HG02885 (cell line): ENCODE results near the gene RNASE4.
"Not testable (repeated sequence)": the region's sequence is repeated elsewhere in the genome, so short reads cannot be mapped to it uniquely, and the experiment has no call there.

ENCODE experiments used
- ATAC-seq: cut with Tn5 transposase; IDR thresholded peaks from one replicate; pipeline ENCODE4 v1.9.1; 2021; ENCODE audit warnings: mild to moderate bottlenecking; ENCODE audit not compliant: unreplicated experiment, poor library complexity

RNASE4 gene

DNA sequence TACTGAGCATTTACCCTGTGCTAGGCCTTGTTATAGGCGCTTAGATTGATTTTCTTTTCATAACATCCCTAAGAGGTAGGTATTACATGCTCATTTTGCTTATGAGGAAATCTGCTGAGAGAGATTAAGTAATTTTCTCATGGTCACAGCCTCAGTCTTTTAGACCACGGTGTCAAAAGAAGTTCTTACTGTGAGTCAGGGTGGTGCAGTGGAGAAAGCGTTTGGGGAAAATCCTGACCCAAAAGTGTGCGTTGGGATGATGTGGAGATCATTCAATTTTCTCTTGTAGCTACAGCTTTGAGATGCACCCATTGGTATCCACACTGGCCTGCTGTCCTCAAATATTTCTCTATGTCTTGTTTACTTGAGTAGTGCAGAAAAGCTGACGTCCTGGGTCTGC lies 12.4 kb downstream of the RNASE4 start:
- ATAC-seq = no peak

DNA sequence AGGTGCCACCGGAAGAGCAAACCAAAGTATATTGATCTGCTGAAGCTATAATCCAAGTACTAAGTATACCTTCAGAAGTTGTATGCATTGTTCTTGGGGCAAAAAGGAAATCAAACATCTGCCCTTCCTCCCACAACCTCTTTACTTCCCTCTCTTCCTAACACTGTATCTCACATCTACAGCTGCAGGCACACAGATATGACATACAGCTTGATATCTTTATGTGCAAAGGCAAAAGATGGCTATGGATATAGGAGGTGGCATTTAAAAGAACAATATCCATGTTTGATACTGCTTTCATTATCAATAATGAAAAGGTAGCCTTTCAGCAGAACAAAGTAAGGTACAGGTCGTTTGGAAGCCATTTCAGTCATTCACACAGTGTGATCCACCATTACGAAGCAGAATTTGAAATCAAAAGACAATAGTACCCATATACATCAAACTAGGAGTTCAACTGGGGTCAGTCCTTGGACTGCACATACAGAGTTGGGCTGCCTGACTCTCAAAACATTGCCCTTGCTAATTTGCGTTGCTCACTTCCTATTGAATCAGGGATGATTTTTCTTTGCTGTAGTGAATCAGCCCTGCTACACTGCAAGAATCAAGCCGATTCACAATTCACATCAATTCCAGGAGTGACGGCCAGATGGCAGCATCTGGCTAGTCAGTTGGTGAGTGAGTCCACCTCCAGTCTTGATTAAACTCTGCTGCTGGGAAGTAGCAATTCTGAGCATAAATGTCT lies 13.1 kb downstream of the RNASE4 start:
- no peak for ATAC-seq

DNA sequence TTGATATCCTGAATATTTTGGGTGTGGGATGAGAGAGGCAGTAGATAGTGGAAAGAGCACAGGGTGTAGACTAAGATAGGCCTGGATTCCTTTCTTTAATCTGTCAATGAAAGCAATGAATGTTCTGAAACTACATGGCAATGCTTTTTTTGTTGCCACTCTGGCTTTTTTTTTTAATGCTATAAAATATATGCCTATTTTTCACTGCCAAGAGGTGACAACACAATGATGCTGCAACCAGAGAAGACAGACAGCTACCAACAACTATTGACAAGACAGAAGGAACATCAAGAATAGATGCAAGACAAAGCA lies 13.6 kb downstream of the RNASE4 start:
- ATAC-seq = no peak

DNA sequence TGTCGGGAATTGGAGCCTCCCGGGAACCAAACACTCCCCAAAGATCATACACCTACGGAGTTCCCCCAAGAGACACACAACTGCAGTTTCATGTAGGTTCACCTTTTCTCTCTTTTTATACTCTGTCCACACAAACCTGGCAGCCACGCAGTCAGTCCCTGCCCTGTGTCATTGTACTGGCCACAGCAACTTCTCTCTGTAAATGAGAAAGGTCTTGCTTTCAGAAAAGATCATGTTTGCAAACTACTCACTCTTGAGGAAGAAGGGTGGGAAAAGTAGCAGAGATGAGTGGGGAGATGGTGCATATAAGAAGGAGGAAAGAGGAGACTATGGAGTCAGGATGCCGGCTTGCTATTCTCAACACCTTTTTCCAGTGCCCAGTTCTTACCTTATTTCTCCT lies 14.6 kb downstream of the RNASE4 start:
- no peak for ATAC-seq

DNA sequence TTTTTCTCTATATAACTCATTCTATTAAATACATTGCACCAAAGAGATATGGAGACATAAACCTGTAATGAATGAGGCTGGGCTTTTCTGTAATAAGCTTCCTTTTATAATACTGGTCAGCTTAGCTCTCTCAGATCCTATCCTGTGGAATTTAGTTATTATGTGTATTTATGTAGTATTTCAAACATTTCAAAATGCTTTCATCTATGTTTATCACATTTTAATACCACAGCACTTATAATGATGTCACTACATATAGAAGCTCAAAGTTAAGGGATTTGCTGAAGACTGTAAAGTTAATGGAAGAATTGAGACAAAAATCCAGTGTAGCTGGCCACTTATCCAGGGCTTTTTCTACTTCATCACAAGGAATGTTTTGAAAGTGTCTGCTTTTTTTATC lies 15.6 kb downstream of the RNASE4 start:
- ATAC-seq = no peak

DNA sequence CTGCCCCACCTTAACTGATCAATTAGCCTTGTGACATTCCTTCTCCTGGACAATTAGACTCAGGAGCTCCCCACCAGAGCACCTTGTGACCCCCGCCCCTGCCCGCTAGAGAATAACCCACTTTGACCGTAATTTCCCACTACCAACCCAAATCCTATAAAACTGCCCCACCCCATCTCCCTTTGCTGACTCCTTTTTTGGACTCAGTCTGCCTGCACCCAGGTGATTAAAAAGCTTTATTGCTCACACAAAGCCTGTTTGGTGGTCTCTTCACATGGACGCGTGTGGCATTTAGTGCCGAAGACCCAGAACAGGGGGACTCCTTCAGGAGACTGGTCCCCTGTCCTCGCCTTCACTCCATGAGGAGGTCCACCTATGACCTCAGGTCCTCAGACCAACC lies 16.6 kb downstream of the RNASE4 start:
- not testable (repeated sequence) for ATAC-seq

DNA sequence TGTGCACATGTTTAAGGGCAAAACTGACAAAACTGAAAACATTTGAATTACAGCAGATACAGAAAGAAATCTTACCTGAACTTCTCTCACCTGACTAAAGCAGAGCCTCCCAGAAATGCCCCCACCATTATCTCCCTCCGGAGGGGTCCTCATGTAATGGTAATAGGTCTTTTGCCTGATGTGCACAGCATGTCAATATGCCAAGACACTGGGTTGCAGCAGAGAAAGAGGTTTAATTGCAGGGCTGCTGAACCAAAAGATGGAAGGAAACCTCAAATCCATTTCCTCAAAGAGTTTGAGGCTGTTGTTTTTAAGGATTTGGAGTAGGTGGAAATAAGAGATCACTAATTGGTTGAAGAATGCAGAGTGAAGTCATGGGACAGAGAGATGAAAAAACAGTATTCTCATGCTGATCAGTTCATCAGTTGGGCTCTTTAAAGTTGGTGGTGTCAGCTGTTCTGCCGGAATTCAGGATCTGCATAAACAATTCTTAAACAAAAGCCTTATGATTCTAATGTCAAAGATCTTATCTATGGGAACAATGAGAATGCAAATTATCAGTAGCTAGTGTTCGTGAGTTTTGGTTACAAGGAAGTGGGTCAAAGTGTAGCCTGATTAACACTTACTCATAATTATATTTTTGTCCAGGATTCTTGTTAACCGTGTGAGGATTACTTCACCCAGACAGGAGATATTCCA lies 22.4 kb downstream of the RNASE4 start:
- ATAC-seq = no peak

DNA sequence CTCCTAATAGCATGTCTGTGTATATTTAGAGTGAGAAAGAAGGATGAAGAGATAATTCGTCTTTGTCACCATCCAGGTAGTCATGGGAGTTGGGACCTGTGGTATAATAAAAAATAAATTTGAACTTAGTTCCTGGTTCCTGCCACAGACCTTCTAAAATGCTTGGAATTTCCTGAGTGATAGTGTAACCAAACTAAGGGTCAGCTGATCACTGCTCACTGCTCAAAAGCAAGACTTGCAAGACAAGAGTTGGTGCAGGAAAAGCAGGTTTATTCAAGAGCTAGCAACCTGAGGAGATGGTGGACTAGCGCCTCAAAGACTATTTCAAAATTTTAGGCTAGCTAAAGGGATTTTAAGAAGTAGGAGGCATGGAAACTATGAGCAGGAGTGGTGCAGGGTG lies 23.3 kb downstream of the RNASE4 start:
- ATAC-seq = no peak

DNA sequence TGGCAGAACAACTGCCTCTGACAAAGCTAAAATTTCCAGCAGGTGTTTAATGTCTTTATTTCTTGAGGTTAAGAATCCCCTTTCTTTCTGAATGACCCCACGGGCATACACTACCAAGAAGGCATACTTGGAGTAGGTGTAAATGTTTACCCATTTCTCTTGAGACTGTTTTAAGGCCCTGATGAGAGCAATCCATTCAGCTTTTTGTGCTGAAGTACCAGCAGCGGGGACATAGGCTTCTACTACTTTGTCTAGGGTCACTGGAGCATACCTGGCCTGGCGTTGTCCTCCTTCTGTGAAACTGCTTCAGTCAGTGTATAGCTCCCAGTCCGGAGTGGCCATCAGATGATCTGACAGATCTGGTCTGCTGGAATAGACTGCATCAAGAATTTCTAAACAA lies 26.9 kb downstream of the RNASE4 start:
- ATAC-seq = no peak

DNA sequence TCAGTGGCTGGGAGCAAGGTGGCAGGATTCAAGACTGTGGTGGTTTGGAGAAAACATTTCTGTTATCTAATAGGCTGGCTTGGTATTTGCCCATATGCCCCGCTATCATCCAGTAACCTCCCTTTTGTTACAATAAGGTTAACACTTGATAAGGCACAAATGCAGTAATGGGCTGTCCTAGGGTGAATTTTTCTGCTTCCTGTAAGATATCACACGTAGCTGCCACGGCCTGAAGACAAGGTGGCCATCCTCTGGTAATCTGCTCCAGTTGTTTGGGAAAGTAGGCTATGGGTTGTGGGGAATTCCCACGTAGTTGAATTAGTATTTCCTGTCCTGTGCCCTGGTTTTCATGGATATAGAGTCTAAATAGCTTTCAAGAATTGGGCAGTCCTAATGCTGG lies 27.3 kb downstream of the RNASE4 start:
- no peak for ATAC-seq

DNA sequence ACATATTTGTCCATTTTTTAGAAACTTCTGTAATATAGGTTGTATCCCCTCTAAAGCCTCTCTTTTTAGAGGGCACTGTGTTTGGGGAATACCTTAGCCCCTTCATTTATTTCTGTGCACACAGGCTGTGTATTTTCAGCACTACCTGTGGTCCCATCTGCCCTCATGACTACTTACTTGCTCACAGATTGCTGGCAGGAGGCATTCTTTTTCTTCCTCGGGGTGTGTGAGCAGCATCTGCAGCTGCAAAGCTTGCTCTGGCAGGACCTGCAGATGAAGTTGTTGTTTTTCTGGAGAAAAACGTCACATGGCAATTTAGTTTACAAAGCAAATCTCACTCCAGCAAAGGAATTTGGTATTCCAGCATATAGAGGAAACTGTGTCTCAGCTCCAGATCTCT lies 28.5 kb downstream of the RNASE4 start:
- no peak for ATAC-seq

DNA sequence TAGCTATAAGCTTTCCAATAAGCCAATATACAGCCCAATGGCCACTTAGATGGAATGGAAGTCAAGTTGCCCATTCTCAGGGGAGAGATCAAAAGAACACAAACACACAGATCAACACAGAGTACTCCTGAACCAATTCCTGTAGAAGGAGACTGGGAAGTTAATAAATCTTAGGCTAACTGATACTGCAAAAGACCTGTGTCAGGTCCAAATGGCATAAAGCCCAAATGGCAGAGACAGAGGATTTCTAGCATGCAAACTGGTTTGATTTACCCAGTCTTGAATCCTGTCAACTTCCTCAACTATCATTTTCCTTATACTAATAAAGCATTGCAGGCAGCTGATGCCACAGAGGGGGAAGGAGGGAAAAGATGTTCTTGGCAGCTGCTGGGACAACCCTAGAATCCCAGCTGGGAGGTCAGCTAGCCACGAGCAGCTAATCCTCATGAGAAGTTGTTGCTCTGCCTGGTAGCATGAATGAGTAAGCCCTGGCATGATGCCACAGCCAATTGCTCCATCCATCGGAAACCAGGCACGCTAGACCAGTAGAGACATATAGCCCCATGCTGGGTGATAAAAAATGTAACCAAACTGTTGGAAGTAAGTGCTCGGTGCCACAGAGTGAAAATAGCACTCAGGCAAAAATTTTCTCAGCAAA lies 30.4 kb downstream of the RNASE4 start:
- ATAC-seq = no peak

DNA sequence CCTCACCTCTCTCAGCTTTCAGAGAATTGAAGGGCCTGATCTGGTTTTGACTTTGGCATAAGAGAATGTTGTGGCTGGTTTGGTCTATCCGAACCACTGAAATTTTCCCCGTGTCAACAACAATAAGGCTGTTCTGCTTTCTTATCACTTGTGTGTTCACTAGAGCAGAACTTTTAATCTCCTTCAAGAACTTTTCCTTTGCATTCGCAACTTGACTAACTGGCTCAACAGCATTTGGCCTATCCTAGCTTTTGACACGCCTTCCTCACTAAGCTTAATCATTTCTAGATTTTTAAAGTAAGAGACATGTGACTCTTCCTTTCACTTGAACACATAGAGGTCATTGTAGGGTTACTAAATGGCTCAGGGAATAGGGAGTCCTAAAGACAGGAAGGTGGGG lies 35.4 kb downstream of the RNASE4 start:
- no peak for ATAC-seq

DNA sequence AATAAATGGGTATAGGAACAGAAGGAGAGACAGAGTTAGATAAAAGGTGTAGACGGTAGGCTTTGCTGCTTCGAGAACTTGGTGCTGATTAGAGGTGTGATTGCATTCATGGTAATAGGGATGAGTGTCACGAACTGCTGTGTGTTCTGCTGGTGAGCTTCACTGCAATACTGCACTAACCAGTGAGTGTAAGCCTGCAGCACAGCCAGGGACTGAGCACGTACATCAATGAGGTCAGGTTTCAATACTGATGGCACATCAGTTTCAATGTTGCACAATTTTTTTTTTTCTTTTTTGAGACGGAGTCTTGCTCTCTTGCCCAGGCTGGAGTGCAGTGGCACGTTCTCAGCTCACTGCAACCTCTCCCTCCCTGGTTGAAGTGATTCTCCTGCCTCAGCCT lies 36.4 kb downstream of the RNASE4 start:
- no peak for ATAC-seq

DNA sequence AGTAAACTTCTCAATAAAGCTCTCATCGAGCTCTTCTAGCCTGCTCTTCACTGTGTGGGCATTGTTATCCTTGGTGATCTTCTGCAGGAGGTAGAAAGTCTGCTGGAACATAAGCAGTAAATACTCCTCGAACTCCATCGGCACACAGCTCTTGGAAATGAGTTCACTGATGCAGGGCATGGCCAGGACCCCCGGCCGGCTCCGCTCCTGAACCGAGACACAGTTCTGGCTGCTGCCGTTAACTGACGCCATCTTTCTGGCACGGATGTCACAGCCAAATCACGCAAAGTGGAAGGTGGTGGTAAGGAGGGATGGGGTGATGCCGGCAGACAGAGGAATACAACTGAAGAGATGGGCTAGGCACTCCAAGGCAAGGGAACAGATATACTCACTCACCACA lies 37.7 kb downstream of the RNASE4 start:
- no peak for ATAC-seq

DNA sequence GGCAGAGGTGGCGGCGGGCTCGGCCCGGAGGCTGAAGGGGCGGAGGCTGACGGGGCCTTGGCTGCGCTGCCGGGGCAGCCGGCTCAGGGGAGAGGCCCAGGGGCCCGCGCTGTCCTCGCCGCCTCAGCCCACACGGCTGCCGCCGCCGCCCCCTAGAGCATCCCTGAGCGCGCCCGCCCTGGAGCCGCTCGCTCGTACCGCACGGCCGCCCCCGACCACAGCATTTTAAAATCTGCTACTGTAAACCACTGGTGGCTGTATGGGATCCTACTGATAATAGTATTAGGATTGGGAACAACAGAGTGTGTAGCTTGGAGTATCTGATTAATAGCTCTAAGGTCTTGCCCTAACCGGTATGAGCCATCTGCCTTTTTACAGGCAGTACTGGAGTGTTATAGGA lies 39.1 kb downstream of the RNASE4 start:
- no peak for ATAC-seq

DNA sequence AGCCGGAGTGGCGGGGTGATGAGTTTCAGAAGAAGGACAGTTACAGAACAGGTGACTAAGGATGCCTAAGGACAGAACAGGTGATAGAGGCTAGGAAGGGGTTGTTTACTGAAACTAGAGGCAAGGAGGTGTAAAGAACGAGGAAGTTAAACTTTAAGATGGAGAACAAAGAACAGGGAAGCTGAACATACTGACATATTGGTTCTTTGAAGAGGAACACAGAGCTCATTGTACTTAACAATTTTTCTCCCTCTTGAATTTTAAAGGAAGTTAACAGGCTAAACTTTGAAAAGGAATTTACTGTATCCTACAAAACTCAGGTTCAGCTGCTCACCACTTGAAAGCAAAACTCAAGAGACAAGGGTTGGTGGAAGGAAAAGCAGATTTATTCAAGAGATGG lies 41.8 kb downstream of the RNASE4 start:
- not testable (repeated sequence) for ATAC-seq

DNA sequence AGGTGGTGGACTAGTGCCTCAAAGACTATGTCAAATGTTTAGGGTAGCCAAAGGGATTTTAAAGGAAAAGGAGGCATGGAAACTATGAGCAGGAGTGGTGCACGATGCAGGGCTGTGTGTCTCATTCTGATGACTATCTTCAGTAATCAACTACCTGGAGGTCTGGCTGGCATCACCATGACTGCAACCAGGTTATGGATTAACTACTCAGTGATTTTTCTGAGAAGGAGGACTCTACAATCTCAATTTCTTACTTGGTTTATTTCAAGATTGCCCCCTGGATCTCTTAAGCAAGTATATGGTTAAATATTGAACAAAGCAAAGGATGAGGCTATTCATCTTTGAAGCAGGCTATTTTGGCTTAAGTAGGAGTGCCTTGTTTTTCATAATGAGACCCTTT lies 42.2 kb downstream of the RNASE4 start:
- ATAC-seq = no peak

DNA sequence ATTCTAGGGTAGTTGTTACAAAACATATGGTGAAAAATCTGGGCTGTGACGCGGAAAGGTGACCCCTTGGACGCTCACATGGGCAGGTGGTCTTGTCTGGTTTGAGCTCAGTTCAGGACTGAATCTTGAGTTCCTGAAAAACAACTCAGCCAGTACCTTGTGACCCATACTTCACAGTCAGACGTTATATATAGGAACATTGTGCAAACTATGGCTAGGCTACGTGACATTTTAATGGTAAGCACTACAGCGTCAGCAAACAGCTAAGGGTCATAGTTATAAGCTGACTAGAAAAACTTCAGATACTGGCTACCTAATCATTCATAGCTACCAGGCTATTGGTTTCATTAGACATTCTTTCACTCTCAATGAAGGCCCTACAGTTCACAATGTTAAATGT lies 46.5 kb downstream of the RNASE4 start:
- ATAC-seq = no peak

DNA sequence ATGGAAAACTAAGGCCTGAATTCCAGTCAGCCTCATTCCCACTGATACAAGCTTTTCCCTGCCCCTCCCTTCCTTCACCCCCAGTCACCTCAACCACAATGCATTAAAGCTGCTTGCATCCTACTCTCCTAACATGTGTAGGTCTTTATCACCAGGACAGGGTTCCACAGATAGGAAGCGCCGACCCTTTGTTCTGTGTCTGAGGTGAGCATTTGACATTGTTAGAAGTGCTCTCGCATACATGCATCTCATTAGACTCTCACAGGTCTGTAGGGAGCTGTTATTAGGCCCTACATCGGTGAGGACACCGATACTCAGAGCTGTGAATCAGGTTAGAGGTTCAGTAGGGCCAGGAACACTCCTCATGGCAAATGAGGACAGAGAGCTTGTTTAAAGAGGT lies 48.1 kb downstream of the RNASE4 start:
- no peak for ATAC-seq

DNA sequence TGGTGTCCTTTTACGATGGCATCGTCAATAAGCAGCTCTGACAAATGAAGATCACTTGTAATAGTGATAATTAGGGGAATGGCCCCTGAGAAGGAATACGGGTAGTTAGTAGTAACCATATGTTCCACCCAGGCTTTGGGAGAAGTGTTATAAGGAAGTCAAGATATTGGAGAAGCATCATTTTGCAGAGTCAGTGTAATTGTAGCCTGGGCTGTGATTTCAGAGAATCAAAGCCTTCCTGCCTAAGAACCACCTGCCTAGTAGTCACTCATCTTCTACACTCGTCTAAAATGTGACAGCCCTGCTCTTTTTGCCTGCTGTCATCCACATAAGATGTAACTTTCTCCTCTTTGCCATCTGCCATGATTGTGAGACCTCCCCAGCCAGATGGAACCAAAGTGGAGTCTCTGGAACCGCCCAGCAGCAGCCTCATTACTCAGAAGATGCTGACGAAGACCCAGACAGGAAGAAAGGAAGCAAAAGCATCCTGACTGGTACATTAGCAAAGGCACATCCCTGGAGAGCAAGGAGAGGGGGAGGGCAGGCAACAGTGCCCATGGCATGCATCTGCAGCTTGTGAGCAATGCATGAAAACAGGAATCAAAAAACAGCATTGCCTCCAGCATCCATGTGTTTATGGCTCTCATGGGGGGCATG lies 48.7 kb downstream of the RNASE4 start:
- no peak for ATAC-seq
